ENCODE data around the gene SUPV3L1. TPM values are rescaled to one million over a fixed set of nuclear protein-coding genes. Genes with fewer than 3 reads are reported as not detected.

SUPV3L1 gene
- polyA plus RNA-seq, 4 donors, result 30.4 to 46.5 (median 36.1) TPM

DNA sequence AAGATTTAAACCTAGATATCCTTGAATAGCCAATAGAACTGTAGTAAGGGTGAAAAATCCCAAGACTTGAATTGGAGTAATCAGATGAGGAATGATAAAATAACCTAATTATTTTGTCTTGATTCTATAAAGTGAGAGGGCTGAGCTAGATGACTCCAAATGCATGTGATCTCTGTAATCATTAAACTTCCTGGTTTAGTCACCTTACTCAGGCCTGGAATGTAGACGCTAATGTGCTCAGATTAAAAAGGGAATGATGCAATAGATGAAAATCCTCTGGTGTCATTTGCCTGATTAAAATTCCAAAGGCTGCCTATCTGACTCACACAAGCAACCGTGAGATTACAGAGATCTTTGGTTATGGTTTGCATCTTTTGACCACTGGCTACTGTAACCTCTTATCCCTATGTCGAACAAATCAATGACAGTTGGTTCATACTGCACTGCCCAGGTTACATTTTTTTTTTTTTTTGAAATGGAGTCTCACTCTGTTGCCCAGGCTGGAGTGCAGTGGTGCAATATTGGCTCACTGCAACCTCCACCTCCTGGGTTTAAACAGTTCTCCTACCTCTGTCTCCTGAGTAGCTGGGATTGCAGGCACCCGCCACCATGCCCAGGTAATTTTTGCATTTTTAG lies 37.2 kb downstream of the SUPV3L1 start:
- H3K4me1 ChIP-seq (ENCODE audit: control insufficient read depth in 3 of 3, insufficient read depth in 2 of 3, low read depth in 1 of 3, low read length in 2 of 3), result peaks cover 2 to 31% (median 5%) of the 10 kb centered on the region in 3 donors
- no peak overlapping the region for H3K4me3 ChIP-seq (ENCODE audit: low read depth in 1 of 3, low read length in 3 of 3)
- no peaks in the 10 kb centered on the region for H3K36me3 ChIP-seq (ENCODE audit: control insufficient read depth in 3 of 3, insufficient read depth in 2 of 3, low read depth in 1 of 3, low read length in 3 of 3)
- no peaks in the 10 kb centered on the region for H3K27me3 ChIP-seq (ENCODE audit: control insufficient read depth in 3 of 3, insufficient read depth in 3 of 3, low read length in 3 of 3)
- FAIRE-seq (no peak), DNase-seq (peak; percentile 82 to 96)
- WGBS, 3 donors, result 34 to 70% (median 48%) methylated on average over 4 of the region's 4 CpGs
- H3K9me3 ChIP-seq (ENCODE audit: control insufficient read depth in 2 of 2, insufficient read depth in 1 of 2, low read depth in 1 of 2, low read length in 1 of 2), result no peaks in the 10 kb centered on the region
- H3K27ac ChIP-seq (ENCODE audit: low read depth in 1 of 3, low read length in 2 of 3), result peak overlapping the region in 2 of 3 donors; percentile 52 to 68

DNA sequence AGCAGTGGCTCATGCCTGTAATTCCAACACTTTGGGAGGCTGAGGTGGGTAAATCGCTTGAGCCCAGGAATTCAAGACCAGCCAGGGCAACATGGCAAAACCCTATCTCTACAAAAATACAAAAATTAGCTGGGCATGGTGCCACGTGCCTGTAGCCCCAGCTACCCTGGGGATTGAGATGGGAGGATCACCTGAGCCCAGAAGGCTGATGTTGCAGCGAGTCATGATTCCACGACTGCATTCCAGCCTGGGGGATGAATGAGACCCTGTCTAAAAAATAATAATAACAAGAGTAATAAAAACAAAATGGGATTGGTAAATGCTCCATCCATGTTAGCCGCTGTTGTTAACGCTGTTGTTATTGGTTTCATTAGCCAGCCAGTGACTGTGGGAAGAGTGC lies 38.8 kb downstream of the SUPV3L1 start:
- DNase-seq (no peak), FAIRE-seq (no peak)
- H3K27ac ChIP-seq (ENCODE audit: low read depth in 1 of 3, low read length in 2 of 3), result no peak overlapping the region
- peaks cover under 1 to 32% (median 5%) of the 10 kb centered on the region in 3 donors for H3K4me1 ChIP-seq (ENCODE audit: control insufficient read depth in 3 of 3, insufficient read depth in 2 of 3, low read depth in 1 of 3, low read length in 2 of 3)
- H3K36me3 ChIP-seq (ENCODE audit: control insufficient read depth in 3 of 3, insufficient read depth in 2 of 3, low read depth in 1 of 3, low read length in 3 of 3), result no peaks in the 10 kb centered on the region
- H3K9me3 ChIP-seq (ENCODE audit: control insufficient read depth in 2 of 2, insufficient read depth in 1 of 2, low read depth in 1 of 2, low read length in 1 of 2), result no peaks in the 10 kb centered on the region
- H3K4me3 ChIP-seq (ENCODE audit: low read depth in 1 of 3, low read length in 3 of 3), result no peak overlapping the region
- no peaks in the 10 kb centered on the region for H3K27me3 ChIP-seq (ENCODE audit: control insufficient read depth in 3 of 3, insufficient read depth in 3 of 3, low read length in 3 of 3)
- 92 to 95% (median 95%) methylated on average over 6 of the region's 6 CpGs for whole genome bisulfite sequencing, 3 donors

DNA sequence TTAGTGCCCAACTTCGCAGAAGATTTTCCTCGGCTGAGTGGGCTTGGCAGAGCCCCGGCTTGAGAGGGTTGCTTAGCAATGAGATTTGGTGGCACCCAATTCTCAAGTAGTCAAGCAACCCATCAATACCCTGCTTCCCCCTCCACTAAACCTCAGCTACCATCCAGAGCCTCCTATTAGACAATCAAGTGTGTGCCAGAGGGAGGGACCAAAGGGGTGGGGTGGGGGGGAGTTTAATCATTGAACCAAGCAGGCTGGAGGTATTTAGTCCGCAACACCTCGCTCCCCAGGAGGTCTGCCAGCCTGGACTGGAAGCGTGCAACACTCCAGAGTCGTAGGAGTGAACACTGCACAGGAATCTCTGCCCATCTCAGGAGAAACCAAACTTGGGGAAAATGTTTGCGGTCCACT lies 40.0 kb downstream of the SUPV3L1 start, which contains the start of gene HKDC1:
TSS of gene HKDC1 (plus strand) at position 292 of the 411 bp plus-strand sequence. CDS start at position 396, 104 bp downstream.
- peak within 1 kb of the TSS in 2 of 3 donors; percentile 55 to 74 for H3K4me3 ChIP-seq (ENCODE audit: low read depth in 1 of 3, low read length in 3 of 3)
- no peaks in the 10 kb centered on the region for H3K27me3 ChIP-seq (ENCODE audit: control insufficient read depth in 3 of 3, insufficient read depth in 3 of 3, low read length in 3 of 3)
- 13 to 68% (median 35%) methylated on average over 8 of the region's 8 CpGs for WGBS, 3 donors
- no peaks in the 10 kb centered on the region for H3K36me3 ChIP-seq (ENCODE audit: control insufficient read depth in 3 of 3, insufficient read depth in 2 of 3, low read depth in 1 of 3, low read length in 3 of 3)
- H3K9me3 ChIP-seq (ENCODE audit: control insufficient read depth in 2 of 2, insufficient read depth in 1 of 2, low read depth in 1 of 2, low read length in 1 of 2), result no peaks in the 10 kb centered on the region
- DNase-seq (peak; percentile 86 to 89), FAIRE-seq (no peak)
- peak within 1 kb of the TSS; percentile 83 to 97 (median 92) for H3K27ac ChIP-seq (ENCODE audit: low read depth in 1 of 3, low read length in 2 of 3)
- H3K4me1 ChIP-seq (ENCODE audit: control insufficient read depth in 3 of 3, insufficient read depth in 2 of 3, low read depth in 1 of 3, low read length in 2 of 3), result peaks cover 6 to 31% (median 9%) of the 10 kb centered on the region in 3 donors

DNA sequence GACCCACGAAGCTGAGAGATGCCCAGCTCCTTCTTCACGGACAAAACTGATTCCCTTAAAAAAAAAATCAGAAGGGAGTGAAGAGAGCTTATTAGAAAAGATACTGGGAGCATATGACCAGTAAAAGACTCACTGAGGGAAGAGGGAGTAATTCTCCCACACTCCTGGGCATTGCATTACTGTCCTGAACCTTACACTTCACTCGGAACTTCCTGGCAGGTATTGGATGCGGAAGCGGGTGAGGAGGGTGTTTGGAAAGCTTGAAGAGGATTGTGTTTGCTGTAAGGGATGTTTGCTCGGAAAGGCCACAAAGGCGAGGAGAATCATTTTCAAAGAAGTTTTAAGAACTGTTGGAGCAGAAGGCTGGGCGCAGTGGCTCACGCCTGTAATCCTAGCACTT lies 40.5 kb downstream of the SUPV3L1 start:
- no peak for FAIRE-seq

DNA sequence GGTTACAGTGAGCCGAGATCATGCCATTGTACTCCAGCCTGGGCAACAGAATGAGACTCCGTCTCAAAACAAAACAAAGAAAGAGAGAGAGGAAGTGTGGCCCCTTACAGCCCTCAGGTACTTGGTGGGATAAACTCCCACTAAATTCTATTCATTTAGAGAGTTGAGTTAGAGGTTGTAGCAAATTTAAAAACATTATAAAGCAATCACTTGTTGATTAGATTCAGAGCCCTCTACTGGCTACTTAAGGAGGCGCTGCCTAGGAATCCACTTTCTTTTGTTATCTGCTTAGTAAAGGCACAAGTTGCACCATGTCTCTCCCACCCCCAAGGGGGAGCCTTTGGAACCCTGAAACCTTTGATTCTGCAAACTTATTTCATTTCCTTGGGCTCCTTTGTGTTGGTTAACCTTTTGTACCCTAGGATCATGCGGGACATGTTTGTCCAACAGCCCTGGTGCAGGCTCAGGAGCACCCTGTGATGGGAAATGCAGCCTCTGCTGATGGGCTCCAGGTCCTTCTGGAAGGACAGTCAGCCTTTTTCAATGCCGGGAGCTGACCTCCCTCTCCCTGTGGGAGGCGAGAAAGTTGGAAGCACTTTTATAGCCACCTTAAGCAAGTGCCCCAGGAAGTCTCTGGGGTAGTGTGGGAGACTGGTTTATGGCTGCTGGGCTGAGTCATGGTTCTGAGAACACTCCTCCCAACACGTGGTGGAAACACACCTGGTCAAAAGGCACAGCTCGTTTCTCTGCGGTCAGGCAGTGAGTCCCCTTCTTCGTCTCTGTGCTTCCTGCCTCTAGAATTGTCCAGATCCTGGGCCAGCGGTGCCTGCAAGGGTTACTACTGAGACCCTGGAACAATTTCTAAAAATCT lies 42.4 kb downstream of the SUPV3L1 start:
- Histone ChIP-seq H3K4me3 (ENCODE audit: low read depth in 1 of 3, low read length in 3 of 3) (peak overlapping the region in 2 of 3 donors; percentile 55 to 74), H3K27ac (ENCODE audit: low read depth in 1 of 3, low read length in 2 of 3) (peak overlapping the region; percentile 83 to 97 (median 92))
- no peak for FAIRE-seq

More for the DNA sequence above, 40.5 kb downstream of the SUPV3L1 start:
- Histone ChIP-seq H3K27me3 (ENCODE audit: control insufficient read depth in 3 of 3, insufficient read depth in 3 of 3, low read length in 3 of 3) (no peaks in the 10 kb centered on the region), H3K36me3 (ENCODE audit: control insufficient read depth in 3 of 3, insufficient read depth in 2 of 3, low read depth in 1 of 3, low read length in 3 of 3) (peaks cover 0 to 4% (median 0%) of the 10 kb centered on the region in 3 donors), H3K4me3 (ENCODE audit: low read depth in 1 of 3, low read length in 3 of 3) (peak overlapping the region in 2 of 3 donors; percentile 55 to 74), H3K9me3 (ENCODE audit: control insufficient read depth in 2 of 2, insufficient read depth in 1 of 2, low read depth in 1 of 2, low read length in 1 of 2) (no peaks in the 10 kb centered on the region), H3K27ac (ENCODE audit: low read depth in 1 of 3, low read length in 2 of 3) (peak overlapping the region; percentile 81 to 92 (median 83)), H3K4me1 (ENCODE audit: control insufficient read depth in 3 of 3, insufficient read depth in 2 of 3, low read depth in 1 of 3, low read length in 2 of 3) (peaks cover 8 to 35% (median 14%) of the 10 kb centered on the region in 3 donors)
- DNase-seq, result peak; percentile 62 to 84
- 19 to 67% (median 43%) methylated on average over 9 of the region's 9 CpGs for WGBS, 3 donors

DNA sequence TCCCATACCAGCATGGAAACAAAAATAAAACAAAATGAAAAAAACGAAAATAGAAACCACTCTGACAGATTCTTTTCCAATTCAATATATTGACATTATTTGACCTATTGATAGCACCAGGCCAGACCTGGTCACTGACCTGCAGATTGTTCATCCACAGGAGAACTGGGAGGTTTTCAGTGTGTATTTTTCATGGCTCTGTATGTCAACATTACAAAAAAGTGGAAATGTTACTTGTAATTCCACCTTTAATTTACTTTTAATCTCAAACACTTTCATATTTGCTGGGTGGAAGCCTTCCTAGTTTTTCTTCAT lies 43.0 kb downstream of the SUPV3L1 start:
- no peak for FAIRE-seq
- peak overlapping the region in 2 of 3 donors; percentile 0 to 24 for H3K4me3 ChIP-seq (ENCODE audit: low read depth in 1 of 3, low read length in 3 of 3)
- peaks cover 14 to 38% (median 14%) of the 10 kb centered on the region in 3 donors for H3K4me1 ChIP-seq (ENCODE audit: control insufficient read depth in 3 of 3, insufficient read depth in 2 of 3, low read depth in 1 of 3, low read length in 2 of 3)
- 0 to 10% (median 7%) methylated on average over 1 of the region's 1 CpG for WGBS, 3 donors
- no peak for DNase-seq
- no peaks in the 10 kb centered on the region for H3K9me3 ChIP-seq (ENCODE audit: control insufficient read depth in 2 of 2, insufficient read depth in 1 of 2, low read depth in 1 of 2, low read length in 1 of 2)
- H3K36me3 ChIP-seq (ENCODE audit: control insufficient read depth in 3 of 3, insufficient read depth in 2 of 3, low read depth in 1 of 3, low read length in 3 of 3), result peaks cover 0 to 23% (median 0%) of the 10 kb centered on the region in 3 donors
- H3K27me3 ChIP-seq (ENCODE audit: control insufficient read depth in 3 of 3, insufficient read depth in 3 of 3, low read length in 3 of 3), result no peaks in the 10 kb centered on the region
- H3K27ac ChIP-seq (ENCODE audit: low read depth in 1 of 3, low read length in 2 of 3), result peak overlapping the region; percentile 35 to 97 (median 83)

More for the DNA sequence above, 42.4 kb downstream of the SUPV3L1 start:
- 4 to 29% (median 7%) methylated on average over 11 of the region's 11 CpGs for WGBS, 3 donors
- Histone ChIP-seq H3K4me1 (ENCODE audit: control insufficient read depth in 3 of 3, insufficient read depth in 2 of 3, low read depth in 1 of 3, low read length in 2 of 3) (peaks cover 10 to 37% (median 14%) of the 10 kb centered on the region in 3 donors), H3K9me3 (ENCODE audit: control insufficient read depth in 2 of 2, insufficient read depth in 1 of 2, low read depth in 1 of 2, low read length in 1 of 2) (no peaks in the 10 kb centered on the region), H3K27me3 (ENCODE audit: control insufficient read depth in 3 of 3, insufficient read depth in 3 of 3, low read length in 3 of 3) (no peaks in the 10 kb centered on the region), H3K36me3 (ENCODE audit: control insufficient read depth in 3 of 3, insufficient read depth in 2 of 3, low read depth in 1 of 3, low read length in 3 of 3) (peaks cover 0 to 17% (median 0%) of the 10 kb centered on the region in 3 donors)
- peak; percentile 95 to 99 for DNase-seq

DNA sequence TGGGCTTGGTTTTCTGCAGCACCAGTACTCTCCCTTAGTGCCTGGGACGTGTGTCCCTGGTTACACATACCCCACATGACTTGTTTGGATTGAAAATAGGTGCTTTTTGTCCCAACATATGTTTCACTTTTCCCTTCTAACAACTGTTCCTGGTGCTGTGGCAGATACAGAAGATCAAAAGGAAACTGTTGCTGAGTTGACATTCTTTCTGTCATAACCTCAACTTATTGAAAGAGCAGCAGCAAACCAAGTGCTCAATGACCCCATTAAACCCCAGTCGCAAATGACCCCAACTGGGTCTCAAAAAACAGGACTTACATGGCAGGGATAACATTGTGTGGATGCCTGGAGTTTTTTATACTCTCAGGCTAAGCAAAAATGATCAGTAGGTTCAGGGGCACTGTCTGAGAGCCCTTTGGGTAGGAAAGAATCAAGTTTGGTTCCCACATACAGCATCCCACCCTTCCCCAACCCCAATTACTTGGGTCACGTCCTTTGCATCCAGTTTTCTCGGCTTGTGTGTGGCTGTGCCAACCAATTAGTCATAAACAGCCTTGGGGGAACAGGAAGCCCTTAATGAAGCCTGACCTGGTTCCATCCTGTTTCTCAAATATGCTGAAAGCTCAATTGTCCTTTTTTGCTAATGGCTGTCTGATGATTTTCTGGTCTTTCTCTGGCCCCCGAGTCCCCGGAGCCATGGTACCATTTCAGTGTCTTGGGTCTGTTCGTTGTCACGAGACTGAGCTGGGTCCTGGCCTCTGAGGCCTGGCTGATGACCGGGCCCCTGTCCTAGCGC lies 45.0 kb downstream of the SUPV3L1 start:
- DNase-seq, result peak in 1 of 2 donors; percentile 53
- H3K27ac ChIP-seq (ENCODE audit: low read depth in 1 of 3, low read length in 2 of 3), result peak overlapping the region; percentile 83 to 86 (median 83)
- H3K27me3 ChIP-seq (ENCODE audit: control insufficient read depth in 3 of 3, insufficient read depth in 3 of 3, low read length in 3 of 3), result no peaks in the 10 kb centered on the region
- peaks cover 0 to 40% (median 0%) of the 10 kb centered on the region in 3 donors for H3K36me3 ChIP-seq (ENCODE audit: control insufficient read depth in 3 of 3, insufficient read depth in 2 of 3, low read depth in 1 of 3, low read length in 3 of 3)
- 52 to 59% (median 58%) methylated on average over 10 of the region's 10 CpGs for WGBS, 3 donors
- peak overlapping the region in 2 of 3 donors; percentile 1 to 18 for H3K4me3 ChIP-seq (ENCODE audit: low read depth in 1 of 3, low read length in 3 of 3)
- FAIRE-seq, result no peak
- H3K9me3 ChIP-seq (ENCODE audit: control insufficient read depth in 2 of 2, insufficient read depth in 1 of 2, low read depth in 1 of 2, low read length in 1 of 2), result no peaks in the 10 kb centered on the region
- H3K4me1 ChIP-seq (ENCODE audit: control insufficient read depth in 3 of 3, insufficient read depth in 2 of 3, low read depth in 1 of 3, low read length in 2 of 3), result peaks cover 20 to 51% (median 21%) of the 10 kb centered on the region in 3 donors

Data from small intestine (tissue), 7 donors.